GM21717 (cell line): ENCODE results near the gene LDHA.

Experiments used
- ATAC-seq: cut with Tn5 transposase; IDR thresholded peaks from one replicate; pipeline ENCODE4 v1.9.1; 2021; ENCODE audit warnings: mild to moderate bottlenecking, moderate library complexity; ENCODE audit not compliant: unreplicated experiment

The LDHA gene

DNA sequence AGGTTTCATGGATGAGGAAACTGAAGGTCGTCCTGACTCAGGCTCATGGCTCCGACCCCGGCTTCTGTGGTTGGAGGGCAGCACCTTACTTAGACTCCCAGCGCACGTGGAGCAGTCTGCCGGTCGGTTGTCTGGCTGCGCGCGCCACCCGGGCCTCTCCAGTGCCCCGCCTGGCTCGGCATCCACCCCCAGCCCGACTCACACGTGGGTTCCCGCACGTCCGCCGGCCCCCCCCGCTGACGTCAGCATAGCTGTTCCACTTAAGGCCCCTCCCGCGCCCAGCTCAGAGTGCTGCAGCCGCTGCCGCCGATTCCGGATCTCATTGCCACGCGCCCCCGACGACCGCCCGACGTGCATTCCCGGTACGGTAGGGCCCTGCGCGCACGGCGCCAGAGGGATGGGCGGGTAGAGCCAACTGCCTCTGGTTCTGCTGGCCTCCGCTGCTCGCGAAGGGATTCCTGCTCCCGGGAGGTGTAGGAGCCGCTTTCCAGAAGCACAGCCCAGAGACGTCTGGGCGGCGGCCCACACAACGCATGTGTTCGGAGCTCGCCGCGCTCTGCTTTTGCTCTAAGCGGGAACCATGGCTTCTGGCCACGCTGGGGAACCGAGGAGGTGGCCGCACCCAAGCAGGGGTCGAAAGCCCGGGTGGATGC lies at the start of gene LDHA:
TSS of gene LDHA (plus strand) at position 289 of the 653 bp plus-strand sequence. CDS start 2,280 bp downstream, outside the sequence.
- ATAC-seq: peak; percentile 66

DNA sequence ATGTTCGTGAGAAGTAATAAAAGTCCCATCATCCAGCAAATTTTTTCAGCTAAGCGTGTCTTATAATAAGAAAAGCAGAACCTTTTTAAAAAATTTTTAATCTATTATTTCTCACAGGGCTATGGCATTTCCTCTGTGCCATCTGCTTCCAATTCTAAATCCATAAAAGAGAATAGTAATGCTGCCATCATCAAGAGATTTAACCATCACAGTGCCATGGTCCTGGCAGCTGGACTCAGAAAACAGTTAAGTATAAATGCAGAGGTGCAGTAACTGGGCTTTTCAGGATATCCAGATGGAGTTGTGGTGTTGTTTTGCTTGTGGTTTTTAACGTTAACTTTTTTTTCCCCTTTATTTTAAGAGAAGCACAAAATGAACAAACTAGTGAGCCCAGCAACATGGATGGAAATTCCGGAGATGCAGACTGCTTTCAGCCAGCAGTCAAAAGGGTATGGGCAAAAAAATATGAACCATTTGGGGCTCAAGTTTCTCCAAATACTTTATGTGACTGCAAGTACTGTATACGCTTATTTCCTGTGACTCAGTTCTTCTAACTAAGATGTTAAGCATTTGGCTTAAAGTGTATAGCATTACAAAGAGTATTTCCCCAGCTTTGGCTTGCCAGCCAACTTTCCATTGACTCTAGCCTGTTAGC lies 46.8 kb upstream of the LDHA start:
- no peak for ATAC-seq

GRCh38 chr11:18352581-18352980 lies 41.8 kb upstream of the LDHA start:
- no peak for ATAC-seq

DNA sequence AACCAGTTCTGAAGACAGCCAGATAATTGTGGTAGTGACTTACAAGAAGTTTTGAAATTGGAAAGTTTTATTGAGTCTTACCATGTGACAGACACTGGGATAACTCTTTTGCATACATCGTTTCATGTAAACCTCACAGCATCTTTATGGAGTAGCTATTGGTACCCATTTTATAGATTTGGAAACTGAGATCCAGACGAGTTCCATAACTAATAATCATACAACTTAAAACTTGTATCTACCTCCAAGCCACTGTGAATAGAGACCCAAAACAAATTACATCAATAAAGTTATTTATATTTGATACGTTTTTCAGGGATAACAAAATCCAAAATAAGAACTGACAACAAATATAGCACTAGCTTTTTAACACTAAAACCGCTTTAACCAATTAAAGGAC lies 35.7 kb upstream of the LDHA start:
- ATAC-seq: no peak

- no peak for ATAC-seq
Observed at GRCh38 chr11:18361154-18361553, 33.2 kb upstream of the LDHA start.

GRCh38 chr11:18364495-18365073 lies 29.8 kb upstream of the LDHA start:
- ATAC-seq: no peak

DNA sequence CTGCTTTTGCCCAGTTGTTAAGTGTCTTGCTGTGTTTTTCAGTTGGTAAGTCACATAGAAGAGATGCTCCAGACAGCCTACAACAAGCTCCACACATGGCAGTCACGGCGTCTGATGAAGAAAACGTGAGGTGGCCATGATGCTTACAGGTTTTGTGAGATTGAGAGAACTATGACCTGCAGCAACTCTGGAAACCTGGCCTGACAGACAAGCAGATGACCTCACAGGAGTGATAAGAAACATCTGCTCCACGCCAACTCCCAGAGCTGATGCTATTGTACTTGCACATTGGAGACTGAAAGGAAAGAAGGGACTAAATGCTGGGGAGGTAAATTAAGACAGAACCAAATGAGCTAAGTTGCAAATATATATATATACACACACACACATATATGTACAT lies 28.6 kb upstream of the LDHA start:
- ATAC-seq: no peak

DNA sequence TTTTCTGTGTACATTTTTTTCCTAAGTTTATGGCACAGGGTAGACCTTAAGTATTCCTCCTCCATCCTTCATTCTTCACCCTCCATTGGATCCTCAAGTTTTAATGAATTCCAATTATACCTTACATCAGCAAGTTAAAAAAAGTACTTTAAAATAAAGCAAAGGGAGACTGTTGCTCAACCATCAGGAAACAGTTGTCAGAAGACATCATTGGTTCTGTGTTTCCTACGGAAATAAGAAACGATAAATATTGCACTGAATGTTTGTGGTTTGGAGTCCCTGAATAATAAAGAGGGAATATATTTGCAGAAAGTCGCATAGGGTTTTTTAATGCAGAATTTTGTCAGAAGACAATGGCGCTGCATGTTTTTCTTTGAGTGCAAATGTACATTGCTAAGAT lies 28.1 kb upstream of the LDHA start:
- ATAC-seq: no peak

- no peak for ATAC-seq
Observed at GRCh38 chr11:18367431-18367830, 26.9 kb upstream of the LDHA start.

DNA sequence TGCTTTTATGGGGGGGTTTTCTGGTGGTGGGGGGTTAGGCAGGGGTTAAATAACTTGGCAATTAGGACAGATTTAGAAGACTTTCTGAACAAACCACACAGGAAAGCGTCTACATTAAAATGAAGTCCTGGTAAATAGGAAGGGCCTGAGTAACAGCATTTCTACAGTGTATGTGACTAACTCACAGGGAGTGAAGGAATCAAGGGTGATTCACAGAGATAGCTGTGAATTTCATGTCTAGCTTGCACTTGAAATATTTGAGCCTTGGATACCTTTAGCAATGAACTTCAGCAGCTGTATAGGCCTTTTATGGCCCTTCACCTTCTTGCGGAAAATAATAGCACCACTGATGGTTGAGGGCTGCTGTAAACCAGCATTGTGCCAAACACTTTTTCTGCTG lies 26.1 kb upstream of the LDHA start:
- no peak for ATAC-seq

- no peak for ATAC-seq
Observed at GRCh38 chr11:18369398-18369797, 25.0 kb upstream of the LDHA start.

DNA sequence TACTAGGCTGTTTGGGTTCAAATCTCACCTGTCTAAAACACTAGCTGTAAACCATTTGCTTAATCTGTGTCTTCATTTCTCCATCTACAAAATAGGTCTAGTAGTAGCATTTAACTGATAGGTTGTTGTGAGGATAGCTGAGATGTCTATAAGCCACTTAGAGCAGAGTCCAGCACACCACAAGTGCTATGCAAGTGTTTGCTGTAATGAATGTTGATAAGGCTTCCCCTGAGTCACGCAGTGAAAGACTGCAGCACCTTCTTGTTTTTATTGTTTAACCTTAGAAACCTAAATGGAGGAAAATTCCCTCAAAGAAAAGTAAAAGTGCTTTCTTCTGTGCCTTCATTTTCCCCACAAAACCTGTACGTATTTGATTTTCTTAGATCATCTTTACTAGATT lies 23.1 kb upstream of the LDHA start:
- ATAC-seq: no peak

GRCh38 chr11:18372201-18372600 lies 22.2 kb upstream of the LDHA start:
- no peak for ATAC-seq

DNA sequence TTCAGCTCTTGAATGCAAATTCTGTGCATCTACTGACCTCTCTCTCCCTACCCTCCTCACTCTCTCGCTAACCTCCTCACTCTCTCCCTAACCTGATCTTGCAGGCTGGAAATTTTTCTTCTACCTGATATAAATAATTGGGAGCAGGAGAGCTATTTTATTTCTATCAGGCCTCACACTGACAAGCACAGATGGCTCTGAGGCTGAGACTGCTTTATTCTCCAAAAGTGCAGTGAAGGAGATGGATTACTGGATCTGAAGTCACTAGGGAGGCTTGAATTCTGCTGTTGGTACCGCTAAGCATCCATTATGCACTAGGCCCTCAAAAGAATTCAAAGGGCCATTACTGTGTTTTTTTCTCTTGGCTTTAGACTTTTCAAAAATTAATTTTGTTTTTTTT lies 19.4 kb upstream of the LDHA start:
- ATAC-seq: no peak

DNA sequence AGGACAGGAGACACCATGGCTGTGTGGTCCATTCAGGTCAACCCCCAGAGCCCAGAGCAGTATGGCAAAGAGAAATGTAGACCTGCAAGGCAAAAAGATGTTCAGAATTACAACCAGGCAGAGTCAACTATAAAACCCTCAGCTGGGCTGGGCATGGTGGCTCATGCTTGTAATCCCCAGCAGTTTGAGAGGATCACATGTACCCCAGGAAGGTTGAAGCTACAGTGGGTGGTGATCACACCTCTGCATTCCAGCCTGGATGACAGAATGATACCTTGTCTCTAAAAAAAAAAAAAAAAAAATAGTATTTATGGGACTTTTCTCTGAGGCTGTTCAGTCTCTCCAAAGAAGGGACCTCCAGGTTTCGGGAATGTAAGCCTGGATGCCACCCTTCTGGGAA lies 18.4 kb upstream of the LDHA start:
- no peak for ATAC-seq

GRCh38 chr11:18379201-18379600 lies 15.2 kb upstream of the LDHA start:
- no peak for ATAC-seq

GRCh38 chr11:18383388-18384156 lies 10.8 kb upstream of the LDHA start:
- ATAC-seq: peak; percentile 93

DNA sequence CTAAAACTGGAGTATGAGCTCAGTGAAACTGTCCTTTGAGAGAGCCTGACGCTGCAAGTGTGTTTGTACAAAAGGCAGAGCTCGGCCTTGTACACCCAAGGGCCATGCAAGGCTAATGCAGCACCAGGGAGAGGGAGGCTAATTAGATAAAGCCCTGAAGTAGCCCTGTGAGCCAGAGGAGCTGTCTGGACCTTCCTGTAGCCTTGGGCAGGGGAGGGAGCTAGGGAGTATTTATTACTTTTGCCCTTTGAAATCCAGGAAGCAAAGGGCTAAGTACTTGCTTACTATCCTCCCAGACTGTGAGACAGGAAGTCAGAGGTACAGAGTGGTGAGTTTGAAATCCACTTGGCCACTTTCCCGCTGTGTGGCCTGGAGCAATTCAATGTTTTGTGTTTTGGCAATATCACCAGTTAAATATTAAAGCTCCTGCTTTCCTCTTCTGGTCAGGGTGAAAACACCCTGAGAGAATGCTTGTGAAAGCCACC lies 10.2 kb upstream of the LDHA start:
- ATAC-seq: peak; percentile 38

GRCh38 chr11:18390088-18390487 lies 4.3 kb upstream of the LDHA start:
- ATAC-seq: no peak

DNA sequence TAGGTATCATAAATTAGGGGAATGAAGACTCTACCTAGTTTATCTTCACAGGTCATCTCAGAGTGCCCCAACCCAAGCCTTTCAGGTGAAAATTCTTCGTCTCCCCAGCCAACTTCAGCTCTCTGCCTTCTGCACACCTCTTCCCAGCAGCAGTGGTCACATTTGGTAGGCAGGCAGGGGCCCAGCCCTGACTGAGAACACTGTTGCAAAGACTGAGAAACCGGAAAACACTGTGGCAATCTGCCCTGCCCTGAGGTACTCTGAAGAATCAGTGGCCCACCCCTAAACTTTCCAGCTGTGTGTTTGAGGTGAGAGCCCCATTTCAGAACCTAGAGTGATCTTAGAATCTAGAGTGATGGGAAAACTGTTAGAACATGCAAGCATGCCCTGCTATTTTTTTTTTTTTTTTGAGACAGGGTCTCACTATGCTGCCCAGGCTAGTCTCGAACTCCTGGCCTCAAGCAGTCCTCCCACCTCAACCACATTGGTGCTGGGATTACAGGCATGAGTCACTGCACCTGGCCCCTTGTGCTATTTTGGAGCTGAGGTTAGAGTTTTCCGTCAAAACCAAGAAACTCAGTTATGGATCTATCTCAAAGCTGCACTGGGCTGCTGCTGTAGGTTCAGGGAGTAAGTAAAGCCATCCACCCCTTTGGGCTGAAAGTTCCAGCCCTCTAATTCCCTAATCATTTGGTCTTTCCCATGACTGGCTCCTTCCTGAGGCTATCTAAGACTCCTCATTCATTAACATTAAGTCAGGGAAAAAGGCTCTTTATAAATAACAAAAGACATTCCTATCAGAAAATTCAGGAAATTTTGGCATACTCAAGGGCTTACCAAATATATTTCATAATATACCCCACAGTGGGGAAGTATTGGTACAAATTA lies 1.7 kb upstream of the LDHA start:
- no peak for ATAC-seq
